Kasumi-1 (cell line): ENCODE results near the gene PSPC1.
"Not testable (repeated sequence)": the region's sequence is repeated elsewhere in the genome, so short reads cannot be mapped to it uniquely, and the experiment has no call there.

Experiments used
- DNase-seq, 2 experiments: peaks; one replicate each; lab custom pipeline; 2025; lab: John Stamatoyannopoulos, UW

PSPC1 gene

GRCh38 chr13:19782727-19783682 lies at the start of gene PSPC1:
PSPC1 (minus strand) TSS chr13:19782945; CDS start chr13:19782757, 188 bp downstream.
- peak; percentile 78 for DNase-seq

GRCh38 chr13:19822673-19823072 lies 39.9 kb upstream of the PSPC1 start:
- DNase-seq = no peak

GRCh38 chr13:19818223-19818842 lies 35.6 kb upstream of the PSPC1 start:
- DNase-seq = no peak

GRCh38 chr13:19817510-19818158 lies 34.9 kb upstream of the PSPC1 start:
- no peak for DNase-seq

GRCh38 chr13:19817106-19817505 lies 34.4 kb upstream of the PSPC1 start:
- DNase-seq = no peak

- not testable (repeated sequence) for DNase-seq
These were observed 33.1 kb upstream of the PSPC1 start for GRCh38 chr13:19815842-19816241.

GRCh38 chr13:19810996-19811881 lies 28.5 kb upstream of the PSPC1 start:
- no peak for DNase-seq

- no peak for DNase-seq
These were observed 27.4 kb upstream of the PSPC1 start for GRCh38 chr13:19810151-19810550.

- DNase-seq = no peak
These were observed 23.0 kb upstream of the PSPC1 start for GRCh38 chr13:19805765-19806164.

- DNase-seq = no peak
These were observed 13.2 kb upstream of the PSPC1 start for GRCh38 chr13:19795956-19796355.

GRCh38 chr13:19794631-19795030 lies 11.9 kb upstream of the PSPC1 start:
- DNase-seq = no peak

GRCh38 chr13:19791953-19792537 lies 9.3 kb upstream of the PSPC1 start:
- DNase-seq = no peak

- DNase-seq = no peak
These were observed 557 bp downstream of the PSPC1 start for GRCh38 chr13:19782049-19782726.

GRCh38 chr13:19781526-19781925 lies 1.2 kb downstream of the PSPC1 start:
- no peak for DNase-seq

- not testable (repeated sequence) for DNase-seq
These were observed 1.9 kb downstream of the PSPC1 start for GRCh38 chr13:19780753-19781418.

GRCh38 chr13:19772306-19772705 lies 10.4 kb downstream of the PSPC1 start:
- no peak for DNase-seq

- no peak for DNase-seq
These were observed 12.9 kb downstream of the PSPC1 start for GRCh38 chr13:19769854-19770253.

- DNase-seq = no peak
These were observed 14.8 kb downstream of the PSPC1 start for GRCh38 chr13:19767966-19768365.

GRCh38 chr13:19766591-19766990 lies 16.2 kb downstream of the PSPC1 start:
- no peak for DNase-seq

GRCh38 chr13:19764237-19764636 lies 18.5 kb downstream of the PSPC1 start:
- DNase-seq = no peak
